BLaER1 (cell line): ENCODE measurements around the gene TIGD3.

Experiments
- H3K27ac ChIP-seq: shearing (Covaris generic); formaldehyde crosslinking; 2 replicates; pipeline ENCODE4 v1.8.1; 2022
- H3K27me3 ChIP-seq: shearing (Covaris generic); formaldehyde crosslinking; 2 replicates; pipeline ENCODE4 v1.8.1; 2022
- H3K36me3 ChIP-seq: shearing (Covaris generic); formaldehyde crosslinking; 2 replicates; pipeline ENCODE4 v1.8.1; 2022
- H3K4me1 ChIP-seq: shearing (Covaris generic); formaldehyde crosslinking; 2 replicates; pipeline ENCODE4 v1.8.1; 2022
- H3K4me2 ChIP-seq: shearing (Covaris generic); formaldehyde crosslinking; 2 replicates; pipeline ENCODE4 v1.8.1; 2022
- H3K4me3 ChIP-seq: shearing (Covaris generic); formaldehyde crosslinking; 2 replicates; pipeline ENCODE4 v1.8.1; 2022
- H3K9ac ChIP-seq: shearing (Covaris generic); formaldehyde crosslinking; 2 replicates; pipeline ENCODE4 v1.8.1; 2022
- H3K9me3 ChIP-seq: shearing (Covaris generic); formaldehyde crosslinking; 2 replicates; pipeline ENCODE4 v1.8.1; 2022
- H4K20me1 ChIP-seq: shearing (Covaris generic); formaldehyde crosslinking; 2 replicates; pipeline ENCODE4 v1.8.1; 2022
- Cebpa-rat ChIP-seq: shearing (Covaris generic); IDR thresholded peaks from 2 replicates; pipeline ENCODE4 v1.8.1; 2022

Gene TIGD3

DNA sequence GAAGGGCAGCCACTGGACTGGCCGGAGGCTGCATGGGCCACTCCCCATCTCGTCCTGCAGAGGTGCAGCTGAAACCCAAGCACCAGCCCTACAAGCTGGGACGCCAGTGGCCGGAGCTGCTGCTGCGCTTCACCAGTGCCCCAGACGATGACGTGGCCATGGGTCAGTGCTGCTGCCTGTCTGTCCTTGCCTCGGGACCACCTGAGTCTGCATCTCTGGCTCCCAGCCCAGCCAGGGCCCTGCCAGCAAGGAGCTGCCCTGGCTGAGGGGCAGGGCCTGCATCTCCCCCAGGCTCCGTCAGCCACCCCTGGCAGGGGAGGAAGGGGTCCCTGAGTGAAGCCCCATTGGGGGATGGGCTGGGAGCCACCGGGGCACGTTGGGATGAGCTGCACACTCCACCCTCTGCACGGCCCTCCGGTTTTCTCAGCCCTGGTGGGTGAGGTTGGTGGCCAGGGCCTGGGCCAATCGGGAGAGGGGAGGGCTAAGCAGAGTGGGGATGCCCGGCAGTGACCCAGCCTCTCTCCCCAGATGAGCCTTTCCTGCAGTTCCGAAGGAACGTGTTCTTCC lies 39.0 kb downstream of the TIGD3 start:
- 0 out of 2 replicates have a peak overlapping the region, but pooled peaks have one; percentile 38 for H3K27ac ChIP-seq
- H3K4me2 ChIP-seq, result no peak overlapping the region
- no peak overlapping the region for H3K9ac ChIP-seq
- no peaks in the 10 kb centered on the region for H3K27me3 ChIP-seq
- TF ChIP-seq Cebpa-rat, result no peak
- no peaks in the 10 kb centered on the region for H3K9me3 ChIP-seq
- peaks cover 55% of the 10 kb centered on the region for H3K4me1 ChIP-seq
- no peak overlapping the region for H3K4me3 ChIP-seq
- peaks cover 55% of the 10 kb centered on the region for H4K20me1 ChIP-seq
- H3K36me3 ChIP-seq, result peaks cover 93% of the 10 kb centered on the region

- H3K4me3 ChIP-seq, result no peak overlapping the region
- TF ChIP-seq Cebpa-rat, result no peak
- no peak overlapping the region for H3K9ac ChIP-seq
- no peak overlapping the region for H3K27ac ChIP-seq
- no peaks in the 10 kb centered on the region for H3K27me3 ChIP-seq
- no peak overlapping the region for H3K4me2 ChIP-seq
- no peaks in the 10 kb centered on the region for H3K9me3 ChIP-seq
- H3K4me1 ChIP-seq, result peaks cover 49% of the 10 kb centered on the region
- H3K36me3 ChIP-seq, result peaks cover 93% of the 10 kb centered on the region
- H4K20me1 ChIP-seq, result peaks cover 52% of the 10 kb centered on the region
Measured at GRCh38 chr11:65394125-65394536, 39.6 kb downstream of the TIGD3 start.

GRCh38 chr11:65395961-65396530 lies 41.5 kb downstream of the TIGD3 start:
- Histone ChIP-seq H3K9me3 (no peaks in the 10 kb centered on the region), H3K4me2 (peak overlapping the region; percentile 58), H3K27ac (peak overlapping the region; percentile 59), H4K20me1 (peaks cover 36% of the 10 kb centered on the region), H3K9ac (peak overlapping the region; percentile 50), H3K36me3 (peaks cover 100% of the 10 kb centered on the region), H3K4me3 (no peak overlapping the region), H3K4me1 (peaks cover 43% of the 10 kb centered on the region), H3K27me3 (no peaks in the 10 kb centered on the region)
- no peak for TF ChIP-seq Cebpa-rat

DNA sequence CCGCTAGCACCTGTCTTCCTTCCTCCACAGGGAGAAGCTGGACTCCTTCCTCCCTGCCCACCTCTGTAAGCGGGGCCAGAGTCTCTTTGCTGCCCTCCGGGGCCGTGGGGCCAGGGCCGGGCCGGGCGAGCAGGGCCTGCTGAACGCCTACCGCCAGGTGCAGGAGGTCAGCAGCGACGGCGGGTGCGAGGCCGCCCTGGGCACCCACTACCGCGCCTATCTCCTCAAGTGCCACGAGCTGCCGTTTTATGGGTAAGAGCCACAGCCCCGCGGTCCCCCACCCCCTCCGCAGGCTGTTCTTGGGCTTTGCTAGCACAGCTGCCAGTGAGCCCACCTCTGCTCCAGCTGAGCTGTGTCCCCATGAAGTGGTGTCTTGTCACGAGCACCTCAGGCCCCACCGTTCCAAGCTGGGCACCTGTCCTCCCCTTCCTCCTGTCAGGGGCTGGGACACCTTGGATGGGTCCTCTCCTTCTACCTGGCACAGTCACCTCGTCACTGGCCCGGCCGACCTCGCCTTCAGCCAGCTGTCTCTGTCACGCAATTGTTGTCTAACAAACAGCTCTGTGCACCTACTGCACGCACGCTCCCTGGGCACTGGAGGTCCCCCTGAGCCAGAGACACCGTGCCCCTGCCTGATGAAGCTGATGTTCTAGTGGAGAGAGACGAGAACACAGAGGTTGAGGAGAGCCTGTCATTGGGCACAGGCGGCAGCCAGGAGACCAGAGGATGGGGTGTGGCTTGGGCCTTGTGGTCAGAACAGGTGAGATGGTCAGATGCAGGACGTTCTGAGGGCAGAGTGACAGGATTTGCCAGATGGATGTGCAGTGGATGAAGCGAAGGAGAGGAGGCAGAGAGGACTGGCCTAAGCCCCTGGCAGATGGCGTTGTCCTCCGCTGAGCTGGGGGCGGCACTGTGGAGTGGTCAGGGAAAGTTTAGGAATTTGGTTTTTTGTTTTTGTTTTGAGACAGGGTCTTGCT lies 42.5 kb downstream of the TIGD3 start:
- H3K9ac ChIP-seq, result no peak overlapping the region
- no peaks in the 10 kb centered on the region for H3K27me3 ChIP-seq
- H3K36me3 ChIP-seq, result peaks cover 93% of the 10 kb centered on the region
- H4K20me1 ChIP-seq, result peaks cover 29% of the 10 kb centered on the region
- 0 out of 2 replicates have a peak overlapping the region, but pooled peaks have one; percentile 59 for H3K27ac ChIP-seq
- TF ChIP-seq Cebpa-rat, result no peak
- peaks cover 41% of the 10 kb centered on the region for H3K4me1 ChIP-seq
- H3K4me2 ChIP-seq, result peak overlapping the region; percentile 58; the same call in 1 of the 2 replicates
- no peaks in the 10 kb centered on the region for H3K9me3 ChIP-seq
- H3K4me3 ChIP-seq, result no peak overlapping the region

GRCh38 chr11:65398362-65398910 lies 43.9 kb downstream of the TIGD3 start:
- Histone ChIP-seq H3K4me2 (no peak overlapping the region), H3K27me3 (no peaks in the 10 kb centered on the region), H3K27ac (no peak overlapping the region), H3K9me3 (no peaks in the 10 kb centered on the region), H4K20me1 (peaks cover 15% of the 10 kb centered on the region), H3K9ac (no peak overlapping the region), H3K36me3 (peaks cover 81% of the 10 kb centered on the region), H3K4me1 (peaks cover 52% of the 10 kb centered on the region), H3K4me3 (no peak overlapping the region)
- no peak for TF ChIP-seq Cebpa-rat

DNA sequence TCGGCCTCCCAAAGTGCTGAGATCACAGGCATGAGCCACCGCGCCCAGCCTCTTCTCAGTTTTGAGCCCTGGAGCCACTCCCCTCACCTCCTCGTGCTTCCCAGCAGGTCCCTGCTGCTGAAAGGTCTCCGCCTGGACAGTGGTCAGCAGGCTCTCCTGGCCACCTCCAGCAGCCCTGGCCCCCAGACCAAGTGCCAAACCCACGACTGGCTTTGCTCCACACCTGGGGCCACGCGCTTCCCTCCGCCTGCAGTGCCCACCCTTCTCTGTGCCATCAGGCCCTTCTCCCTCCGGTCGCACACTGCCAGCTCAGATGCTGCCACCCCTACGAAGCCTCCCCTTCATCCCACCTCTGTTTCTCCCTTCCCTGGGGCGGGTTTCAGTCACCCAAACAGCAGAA lies 44.7 kb downstream of the TIGD3 start:
- Histone ChIP-seq H4K20me1 (0 out of 2 replicates have a peak, but pooled peaks cover 8% of the 10 kb centered on the region), H3K4me1 (peaks cover 61% of the 10 kb centered on the region), H3K9ac (no peak overlapping the region), H3K27ac (no peak overlapping the region), H3K27me3 (no peaks in the 10 kb centered on the region), H3K4me3 (no peak overlapping the region), H3K4me2 (no peak overlapping the region), H3K9me3 (no peaks in the 10 kb centered on the region), H3K36me3 (peaks cover 73% of the 10 kb centered on the region)
- TF ChIP-seq Cebpa-rat, result no peak

DNA sequence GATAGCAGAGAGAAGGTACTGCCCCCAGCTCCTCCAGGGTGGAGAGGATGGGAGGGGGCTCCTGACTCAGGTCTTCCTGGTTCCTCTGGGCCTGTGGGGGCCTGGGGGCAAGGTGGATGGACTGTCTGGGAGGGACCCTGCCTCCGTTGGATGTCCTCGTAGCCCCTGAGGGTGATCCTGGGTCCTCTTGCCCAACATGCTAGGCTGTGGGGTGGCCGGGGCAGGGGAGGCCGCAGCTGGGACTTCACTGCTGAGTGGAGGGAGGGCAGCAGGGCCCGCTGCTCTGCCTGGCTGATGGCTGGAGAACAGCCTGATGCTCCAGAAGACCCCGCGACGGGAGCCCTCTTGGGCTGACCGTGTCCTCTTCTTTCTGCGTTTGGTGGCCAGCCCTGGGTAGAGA lies 45.3 kb downstream of the TIGD3 start:
- Histone ChIP-seq H4K20me1 (0 out of 2 replicates have a peak, but pooled peaks cover 8% of the 10 kb centered on the region), H3K4me3 (no peak overlapping the region), H3K36me3 (peaks cover 70% of the 10 kb centered on the region)

GRCh38 chr11:65400307-65401072 lies 45.9 kb downstream of the TIGD3 start:
- no peak for TF ChIP-seq Cebpa-rat
- H3K27ac ChIP-seq, result peak overlapping the region; percentile 52
- H3K9ac ChIP-seq, result peak overlapping the region; percentile 41
- H3K36me3 ChIP-seq, result peaks cover 70% of the 10 kb centered on the region
- no peaks in the 10 kb centered on the region for H3K9me3 ChIP-seq
- H4K20me1 ChIP-seq, result 0 out of 2 replicates have a peak, but pooled peaks cover 8% of the 10 kb centered on the region
- H3K27me3 ChIP-seq, result no peaks in the 10 kb centered on the region
- peak overlapping the region; percentile 40; the same call in 1 of the 2 replicates for H3K4me2 ChIP-seq
- no peak overlapping the region for H3K4me3 ChIP-seq
- H3K4me1 ChIP-seq, result peaks cover 68% of the 10 kb centered on the region

More for the DNA sequence above, 45.3 kb downstream of the TIGD3 start:
- TF ChIP-seq Cebpa-rat, result no peak
- H3K4me1 ChIP-seq, result peaks cover 67% of the 10 kb centered on the region
- peak overlapping the region; percentile 41; the same call in 1 of the 2 replicates for H3K9ac ChIP-seq
- H3K9me3 ChIP-seq, result no peaks in the 10 kb centered on the region
- peak overlapping the region; percentile 52 for H3K27ac ChIP-seq
- no peak overlapping the region for H3K4me2 ChIP-seq
- no peaks in the 10 kb centered on the region for H3K27me3 ChIP-seq
